ENCODE measurements around the gene STK11IP.

DNA sequence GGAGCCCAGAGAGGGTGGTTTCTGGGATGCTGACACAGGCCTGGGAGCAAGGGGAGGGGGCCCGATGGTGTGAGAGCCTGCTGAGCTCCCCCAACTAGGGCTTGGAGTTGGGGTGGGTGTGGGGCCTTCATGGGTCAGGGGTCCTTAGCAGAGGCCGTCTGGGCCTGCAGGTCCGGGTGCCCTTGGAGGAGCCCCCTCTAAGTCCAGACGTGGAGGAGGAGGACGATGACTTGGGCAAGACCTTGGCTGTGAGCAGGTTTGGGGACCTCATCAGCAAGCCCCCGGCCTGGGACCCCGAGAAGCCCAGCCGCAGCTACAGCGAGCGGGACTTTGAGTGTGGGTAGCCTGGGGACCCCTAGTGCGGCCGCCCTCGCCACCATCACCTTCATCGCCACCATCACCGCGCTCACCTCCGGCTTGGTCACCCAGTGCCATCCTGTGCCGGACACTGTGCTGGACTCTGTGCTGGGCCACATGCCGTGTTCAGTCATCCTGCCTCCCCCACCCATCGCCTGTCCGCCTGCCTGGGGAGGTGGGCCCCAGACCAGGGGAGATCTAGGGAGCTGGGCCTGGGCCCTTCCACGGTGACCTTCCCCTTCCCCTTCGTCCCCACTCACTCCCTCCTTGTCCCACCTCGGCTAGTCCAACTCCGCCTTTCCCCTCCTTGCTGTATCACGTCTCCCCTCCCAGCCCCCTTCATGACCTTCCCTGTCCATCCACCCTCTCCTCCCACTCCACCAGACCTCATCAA, 30.8 kb downstream of the STK11IP start:
- TF ChIP-seq EZH2 (IDR thresholded peaks at IDR 0.05; ENCODE audit: low read depth): no peak
- TF ChIP-seq, protein P1, sequence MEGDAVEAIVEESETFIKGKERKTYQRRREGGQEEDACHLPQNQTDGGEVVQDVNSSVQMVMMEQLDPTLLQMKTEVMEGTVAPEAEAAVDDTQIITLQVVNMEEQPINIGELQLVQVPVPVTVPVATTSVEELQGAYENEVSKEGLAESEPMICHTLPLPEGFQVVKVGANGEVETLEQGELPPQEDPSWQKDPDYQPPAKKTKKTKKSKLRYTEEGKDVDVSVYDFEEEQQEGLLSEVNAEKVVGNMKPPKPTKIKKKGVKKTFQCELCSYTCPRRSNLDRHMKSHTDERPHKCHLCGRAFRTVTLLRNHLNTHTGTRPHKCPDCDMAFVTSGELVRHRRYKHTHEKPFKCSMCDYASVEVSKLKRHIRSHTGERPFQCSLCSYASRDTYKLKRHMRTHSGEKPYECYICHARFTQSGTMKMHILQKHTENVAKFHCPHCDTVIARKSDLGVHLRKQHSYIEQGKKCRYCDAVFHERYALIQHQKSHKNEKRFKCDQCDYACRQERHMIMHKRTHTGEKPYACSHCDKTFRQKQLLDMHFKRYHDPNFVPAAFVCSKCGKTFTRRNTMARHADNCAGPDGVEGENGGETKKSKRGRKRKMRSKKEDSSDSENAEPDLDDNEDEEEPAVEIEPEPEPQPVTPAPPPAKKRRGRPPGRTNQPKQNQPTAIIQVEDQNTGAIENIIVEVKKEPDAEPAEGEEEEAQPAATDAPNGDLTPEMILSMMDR (conservative IDR thresholded peaks at IDR 0.05): no peak

All from PC-9 (cell line).